ENCODE data around the gene VWA7. TPM values are rescaled to one million over a fixed set of nuclear protein-coding genes. Genes with fewer than 3 reads are reported as not detected.
"Not testable (repeated sequence)": the region's sequence is repeated elsewhere in the genome, so short reads cannot be mapped to it uniquely, and the experiment has no call there.

VWA7 gene
- total and polyA plus RNA-seq, 2 donors from 2014 or later, result 10.2 to 32.5 TPM

DNA sequence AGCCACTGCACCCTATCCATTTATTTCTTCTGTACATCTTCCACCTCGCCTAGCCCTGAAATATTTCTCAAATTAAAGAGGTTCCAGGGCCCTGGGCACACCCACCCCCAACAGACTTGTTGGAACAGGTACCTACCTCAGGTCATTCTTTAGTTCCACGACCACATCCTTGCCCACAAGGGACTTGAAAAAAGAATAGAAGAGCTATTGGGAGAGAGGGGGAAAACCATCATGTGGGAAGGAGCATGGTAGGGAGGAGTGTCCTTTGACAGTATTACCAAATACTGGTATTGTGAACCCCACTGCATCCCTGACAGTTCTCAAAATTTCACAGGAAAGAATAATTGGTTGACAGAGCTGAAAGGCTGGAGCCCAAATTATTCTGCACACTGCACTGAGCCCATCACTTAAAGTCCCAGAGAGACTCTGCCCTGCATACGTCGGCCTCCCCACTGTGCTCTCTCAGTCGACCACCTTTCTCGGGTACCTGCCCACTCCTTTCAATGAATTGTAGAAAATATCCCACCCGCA is 28.9 kb upstream of the VWA7 start:
- DNase-seq (no peak), FAIRE-seq (no peak)
- Histone ChIP-seq H3K27me3 (ENCODE audit: control insufficient read depth, insufficient read depth, low read length) (no peaks in the 10 kb centered on the region), H3K36me3 (ENCODE audit: control insufficient read depth in 2 of 3, insufficient read depth in 3 of 3, low read length in 3 of 3) (no peaks in the 10 kb centered on the region), H3K27ac (ENCODE audit: low read depth in 2 of 2, low read length in 2 of 2) (peak overlapping the region; percentile 95 to 96), H3K4me1 (ENCODE audit: control insufficient read depth in 2 of 3, insufficient read depth in 2 of 3, low read depth in 1 of 3, low read length in 3 of 3) (peaks cover 0 to 4% (median 3%) of the 10 kb centered on the region in 3 donors), H3K9me3 (ENCODE audit: control insufficient read depth in 2 of 3, insufficient read depth in 1 of 3, low read length in 3 of 3) (no peaks in the 10 kb centered on the region), H3K9ac (ENCODE audit: low read length in 3 of 3) (peak overlapping the region; percentile 83 to 99 (median 97)), H3K4me3 (ENCODE audit: low read length in 3 of 3) (peak overlapping the region; percentile 83 to 94 (median 87))
- intact Hi-C loops (cut with DNase I), result no loop called here
- TF ChIP-seq, protein P1, sequence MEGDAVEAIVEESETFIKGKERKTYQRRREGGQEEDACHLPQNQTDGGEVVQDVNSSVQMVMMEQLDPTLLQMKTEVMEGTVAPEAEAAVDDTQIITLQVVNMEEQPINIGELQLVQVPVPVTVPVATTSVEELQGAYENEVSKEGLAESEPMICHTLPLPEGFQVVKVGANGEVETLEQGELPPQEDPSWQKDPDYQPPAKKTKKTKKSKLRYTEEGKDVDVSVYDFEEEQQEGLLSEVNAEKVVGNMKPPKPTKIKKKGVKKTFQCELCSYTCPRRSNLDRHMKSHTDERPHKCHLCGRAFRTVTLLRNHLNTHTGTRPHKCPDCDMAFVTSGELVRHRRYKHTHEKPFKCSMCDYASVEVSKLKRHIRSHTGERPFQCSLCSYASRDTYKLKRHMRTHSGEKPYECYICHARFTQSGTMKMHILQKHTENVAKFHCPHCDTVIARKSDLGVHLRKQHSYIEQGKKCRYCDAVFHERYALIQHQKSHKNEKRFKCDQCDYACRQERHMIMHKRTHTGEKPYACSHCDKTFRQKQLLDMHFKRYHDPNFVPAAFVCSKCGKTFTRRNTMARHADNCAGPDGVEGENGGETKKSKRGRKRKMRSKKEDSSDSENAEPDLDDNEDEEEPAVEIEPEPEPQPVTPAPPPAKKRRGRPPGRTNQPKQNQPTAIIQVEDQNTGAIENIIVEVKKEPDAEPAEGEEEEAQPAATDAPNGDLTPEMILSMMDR (IDR thresholded peaks at IDR 0.05; ENCODE audit: borderline replicate concordance, extremely low read depth, insufficient read depth), result no peak

DNA sequence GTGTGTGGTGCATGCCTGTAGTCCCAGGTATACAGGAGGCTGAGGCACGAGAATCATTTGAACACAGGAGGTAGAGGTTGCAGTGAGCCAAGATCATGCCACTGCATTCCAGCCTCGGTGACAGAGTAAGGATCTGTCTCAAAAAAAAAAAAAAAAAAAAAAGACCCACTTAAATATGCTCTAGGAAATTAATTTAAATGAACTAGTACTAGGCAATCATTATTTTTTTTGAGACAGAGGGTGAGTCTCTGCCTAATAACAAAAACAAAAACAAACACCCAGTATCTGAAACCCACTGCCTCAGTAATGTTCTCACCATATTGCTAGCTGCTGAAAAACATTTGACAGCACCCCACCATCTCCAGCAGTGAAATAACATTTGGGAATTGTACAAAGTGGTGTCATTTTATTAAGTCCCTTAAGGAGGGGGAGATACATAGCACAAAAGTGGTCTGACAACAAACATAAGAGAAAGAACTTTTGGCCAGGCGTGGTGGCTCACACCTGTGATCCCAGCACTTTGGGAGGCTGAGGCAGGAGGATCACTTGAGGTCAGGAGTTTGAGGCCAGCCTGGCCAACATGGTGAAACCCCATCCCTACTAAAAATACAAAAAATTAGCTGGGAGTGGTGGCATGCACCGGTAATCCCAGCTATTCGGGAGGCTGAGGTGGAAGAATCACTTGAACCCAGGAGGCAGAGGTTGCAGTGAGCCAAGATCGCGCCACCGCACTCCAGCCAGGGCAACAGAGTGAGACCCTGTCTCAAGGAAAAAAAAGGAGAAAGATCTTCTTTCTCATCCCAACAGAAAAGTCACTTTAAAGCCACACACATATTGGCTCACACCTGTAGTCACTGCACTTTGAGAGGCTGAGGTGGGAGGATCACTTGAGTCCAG is 24.2 kb upstream of the VWA7 start:
- FAIRE-seq; intact Hi-C loops (cut with DNase I); DNase-seq: not testable (repeated sequence)

DNA sequence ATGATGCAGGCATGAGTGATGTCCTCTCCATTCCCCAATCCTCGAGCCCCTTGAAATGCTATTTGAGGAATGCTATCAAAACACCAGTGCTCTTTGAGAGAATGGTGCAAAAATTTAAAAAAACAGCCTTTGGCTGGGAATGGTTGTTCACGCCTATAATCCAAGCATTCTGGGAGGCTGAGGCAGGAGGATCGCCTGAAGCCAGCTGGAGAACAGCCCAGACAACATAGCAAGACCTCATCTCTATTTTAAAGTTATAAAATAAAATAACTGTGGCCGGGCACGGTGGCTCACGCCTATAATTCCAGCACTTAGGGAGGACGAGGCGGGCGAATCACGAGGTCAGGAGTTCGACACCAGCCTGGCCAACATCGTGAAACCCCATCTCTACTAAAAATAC is 22.7 kb upstream of the VWA7 start:
- TF ChIP-seq, protein P1 (IDR thresholded peaks at IDR 0.05; ENCODE audit: borderline replicate concordance, extremely low read depth, insufficient read depth), result no peak

More for the DNA sequence above, 24.2 kb upstream of the VWA7 start:
- H3K27me3 ChIP-seq (ENCODE audit: control insufficient read depth, insufficient read depth, low read length); H3K4me1 ChIP-seq (ENCODE audit: control insufficient read depth in 2 of 3, insufficient read depth in 2 of 3, low read depth in 1 of 3, low read length in 3 of 3); H3K9me3 ChIP-seq (ENCODE audit: control insufficient read depth in 2 of 3, insufficient read depth in 1 of 3, low read length in 3 of 3); H3K36me3 ChIP-seq (ENCODE audit: control insufficient read depth in 2 of 3, insufficient read depth in 3 of 3, low read length in 3 of 3); H3K27ac ChIP-seq (ENCODE audit: low read depth in 2 of 2, low read length in 2 of 2); H3K4me3 ChIP-seq (ENCODE audit: low read length in 3 of 3); H3K9ac ChIP-seq (ENCODE audit: low read length in 3 of 3): not testable (repeated sequence)

DNA sequence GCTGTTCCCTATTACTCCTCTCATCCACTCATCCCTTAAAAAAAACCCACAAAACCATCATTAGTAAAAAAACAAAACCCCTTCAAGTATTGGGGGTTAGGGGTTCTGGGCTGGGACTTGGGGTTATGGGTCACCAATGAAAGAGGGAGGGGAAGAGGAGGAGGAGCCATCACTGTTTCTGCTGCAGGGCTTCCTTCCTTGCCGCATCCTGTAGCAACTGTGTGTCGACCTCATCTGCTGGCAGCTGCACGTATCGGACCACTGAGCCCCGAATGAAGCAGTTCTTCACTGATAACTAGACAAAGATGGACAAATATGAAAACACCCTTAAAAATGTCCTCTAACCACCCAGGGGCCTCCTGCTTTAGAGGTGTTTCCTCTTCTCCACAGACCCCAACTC is 20.5 kb upstream of the VWA7 start:
- H3K9me3 ChIP-seq (ENCODE audit: control insufficient read depth in 2 of 3, insufficient read depth in 1 of 3, low read length in 3 of 3), result no peaks in the 10 kb centered on the region
- intact Hi-C loops (cut with DNase I), result no loop called here
- H3K27ac ChIP-seq (ENCODE audit: low read depth in 2 of 2, low read length in 2 of 2), result no peak overlapping the region
- no peaks in the 10 kb centered on the region for H3K36me3 ChIP-seq (ENCODE audit: control insufficient read depth in 2 of 3, insufficient read depth in 3 of 3, low read length in 3 of 3)
- no peak overlapping the region for H3K4me3 ChIP-seq (ENCODE audit: low read length in 3 of 3)
- no peaks in the 10 kb centered on the region for H3K27me3 ChIP-seq (ENCODE audit: control insufficient read depth, insufficient read depth, low read length)
- no peak overlapping the region for H3K9ac ChIP-seq (ENCODE audit: low read length in 3 of 3)
- peaks cover 0 to 5% (median 0%) of the 10 kb centered on the region in 3 donors for H3K4me1 ChIP-seq (ENCODE audit: control insufficient read depth in 2 of 3, insufficient read depth in 2 of 3, low read depth in 1 of 3, low read length in 3 of 3)
- TF ChIP-seq, protein P1 (IDR thresholded peaks at IDR 0.05; ENCODE audit: borderline replicate concordance, extremely low read depth, insufficient read depth), result no peak
- DNase-seq (no peak), FAIRE-seq (no peak)

More for the DNA sequence above, 22.7 kb upstream of the VWA7 start:
- intact Hi-C loops (cut with DNase I), result no loop called here
- no peak for FAIRE-seq
- Histone ChIP-seq H3K4me1 (ENCODE audit: control insufficient read depth in 2 of 3, insufficient read depth in 2 of 3, low read depth in 1 of 3, low read length in 3 of 3) (peaks cover 0 to 1% (median 0%) of the 10 kb centered on the region in 3 donors), H3K4me3 (ENCODE audit: low read length in 3 of 3) (no peak overlapping the region), H3K27ac (ENCODE audit: low read depth in 2 of 2, low read length in 2 of 2) (no peak overlapping the region), H3K27me3 (ENCODE audit: control insufficient read depth, insufficient read depth, low read length) (no peaks in the 10 kb centered on the region), H3K36me3 (ENCODE audit: control insufficient read depth in 2 of 3, insufficient read depth in 3 of 3, low read length in 3 of 3) (no peaks in the 10 kb centered on the region), H3K9ac (ENCODE audit: low read length in 3 of 3) (no peak overlapping the region), H3K9me3 (ENCODE audit: control insufficient read depth in 2 of 3, insufficient read depth in 1 of 3, low read length in 3 of 3) (no peaks in the 10 kb centered on the region)
- no peak for DNase-seq
